Rectal smooth muscle tissue (tissue), 1 donor: ENCODE results near the gene FHOD3.

Experiments used
- H3K27ac ChIP-seq: one replicate; pipeline ENCODE4 v1.7.0; 2013; ENCODE audit warnings: low read depth, low read length, inconsistent platforms
- H3K27me3 ChIP-seq: one replicate; pipeline ENCODE4 v1.7.0; 2013; ENCODE audit warnings: low read length; ENCODE audit not compliant: control insufficient read depth, insufficient read depth
- H3K36me3 ChIP-seq: one replicate; pipeline ENCODE4 v1.7.0; 2013; ENCODE audit warnings: low read length; ENCODE audit not compliant: control insufficient read depth, insufficient read depth
- H3K4me1 ChIP-seq: one replicate; pipeline ENCODE4 v1.7.0; 2013; ENCODE audit warnings: low read length; ENCODE audit not compliant: control insufficient read depth, insufficient read depth
- H3K4me3 ChIP-seq: one replicate; pipeline ENCODE4 v1.7.0; 2013; ENCODE audit warnings: low read length
- H3K9ac ChIP-seq: one replicate; pipeline ENCODE4 v1.7.0; 2013; ENCODE audit warnings: low read length

Gene FHOD3

DNA sequence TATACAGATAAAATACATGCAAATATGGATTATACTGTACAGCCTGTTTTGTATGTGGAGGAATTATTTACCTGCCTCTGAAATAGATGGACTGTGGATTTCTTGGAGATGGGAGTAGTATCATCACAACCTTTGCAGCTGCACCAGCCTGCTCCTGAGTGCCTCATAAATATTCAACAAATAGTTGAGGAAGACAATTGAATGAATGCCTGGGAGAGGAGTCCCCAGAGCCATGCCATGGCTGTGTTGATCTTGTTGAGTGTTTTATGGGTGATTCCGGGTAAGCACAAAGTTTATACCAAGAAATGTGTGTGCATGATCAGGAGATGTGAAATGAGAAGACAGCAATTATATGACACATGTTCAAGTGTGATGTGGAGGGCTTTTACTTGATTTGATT is 225.0 kb downstream of the FHOD3 start:
- H3K36me3 ChIP-seq: no peaks in the 10 kb centered on the region
- no peaks in the 10 kb centered on the region for H3K4me1 ChIP-seq
- no peaks in the 10 kb centered on the region for H3K27me3 ChIP-seq
- H3K9ac ChIP-seq: no peak overlapping the region
- no peak overlapping the region for H3K4me3 ChIP-seq
- H3K27ac ChIP-seq: no peak overlapping the region

DNA sequence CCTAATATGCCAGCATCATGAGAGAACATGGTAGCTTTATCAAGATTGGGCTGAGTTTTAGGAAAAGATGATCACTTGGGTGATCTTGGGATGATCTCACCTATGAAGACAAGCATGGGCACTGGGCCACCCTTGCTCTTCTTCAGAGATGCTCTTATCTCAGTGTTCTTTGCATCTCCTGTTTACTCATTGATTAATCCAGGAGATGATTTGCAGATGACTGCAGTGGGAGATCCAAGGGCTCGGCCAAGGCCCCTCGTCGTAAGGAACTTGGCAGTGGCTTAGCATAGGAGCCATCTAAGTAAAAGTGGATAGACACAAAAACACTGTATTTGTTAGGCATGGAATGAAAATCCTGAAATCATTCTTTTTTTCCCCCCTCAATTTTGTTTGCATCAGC is 228.4 kb downstream of the FHOD3 start:
- H3K4me3 ChIP-seq: no peak overlapping the region
- no peaks in the 10 kb centered on the region for H3K27me3 ChIP-seq
- no peaks in the 10 kb centered on the region for H3K4me1 ChIP-seq
- H3K27ac ChIP-seq: no peak overlapping the region
- H3K36me3 ChIP-seq: no peaks in the 10 kb centered on the region
- no peak overlapping the region for H3K9ac ChIP-seq

DNA sequence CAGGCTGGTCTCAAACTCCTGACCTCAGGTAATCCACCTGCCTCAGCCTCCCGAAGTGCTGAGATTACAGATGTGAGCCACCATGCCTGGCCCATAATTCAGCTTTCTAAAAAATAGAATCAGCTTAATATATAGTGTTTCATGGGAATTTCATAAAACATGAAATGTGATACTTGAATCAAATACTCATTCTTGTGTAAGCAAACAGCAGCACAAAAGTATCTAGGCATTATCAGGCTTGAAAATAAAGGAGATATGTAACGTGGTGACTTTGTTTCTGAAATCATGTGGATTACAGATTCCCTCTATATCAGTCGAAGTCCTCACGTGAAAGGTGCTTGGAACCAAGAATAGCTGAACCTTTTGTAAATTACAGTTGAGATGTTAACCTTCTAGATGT is 229.1 kb downstream of the FHOD3 start:
- Histone ChIP-seq H3K36me3 (no peaks in the 10 kb centered on the region), H3K9ac (no peak overlapping the region), H3K27me3 (no peaks in the 10 kb centered on the region), H3K27ac (no peak overlapping the region), H3K4me3 (no peak overlapping the region), H3K4me1 (no peaks in the 10 kb centered on the region)

DNA sequence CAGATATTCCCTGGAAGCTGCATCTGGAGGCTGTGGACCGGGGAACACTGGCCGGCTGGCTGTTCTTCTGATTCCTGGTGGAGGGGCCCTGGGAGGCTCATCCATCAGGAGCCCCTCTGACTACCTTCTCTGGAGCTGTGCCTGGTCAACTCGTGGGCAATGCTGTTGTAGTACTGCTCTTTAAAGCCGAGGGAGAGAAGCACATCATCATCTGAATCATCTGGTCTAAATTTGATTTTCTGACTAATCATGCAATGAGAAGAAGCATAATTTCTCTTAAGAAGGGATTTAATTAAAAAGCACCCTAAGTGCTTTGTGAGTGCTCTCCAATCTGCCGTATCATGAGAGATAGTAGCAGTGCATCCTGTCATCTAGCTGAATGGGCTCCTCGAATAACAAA is 229.5 kb downstream of the FHOD3 start:
- Histone ChIP-seq H3K9ac (no peak overlapping the region), H3K27me3 (no peaks in the 10 kb centered on the region), H3K4me1 (no peaks in the 10 kb centered on the region), H3K36me3 (no peaks in the 10 kb centered on the region), H3K4me3 (no peak overlapping the region), H3K27ac (no peak overlapping the region)

DNA sequence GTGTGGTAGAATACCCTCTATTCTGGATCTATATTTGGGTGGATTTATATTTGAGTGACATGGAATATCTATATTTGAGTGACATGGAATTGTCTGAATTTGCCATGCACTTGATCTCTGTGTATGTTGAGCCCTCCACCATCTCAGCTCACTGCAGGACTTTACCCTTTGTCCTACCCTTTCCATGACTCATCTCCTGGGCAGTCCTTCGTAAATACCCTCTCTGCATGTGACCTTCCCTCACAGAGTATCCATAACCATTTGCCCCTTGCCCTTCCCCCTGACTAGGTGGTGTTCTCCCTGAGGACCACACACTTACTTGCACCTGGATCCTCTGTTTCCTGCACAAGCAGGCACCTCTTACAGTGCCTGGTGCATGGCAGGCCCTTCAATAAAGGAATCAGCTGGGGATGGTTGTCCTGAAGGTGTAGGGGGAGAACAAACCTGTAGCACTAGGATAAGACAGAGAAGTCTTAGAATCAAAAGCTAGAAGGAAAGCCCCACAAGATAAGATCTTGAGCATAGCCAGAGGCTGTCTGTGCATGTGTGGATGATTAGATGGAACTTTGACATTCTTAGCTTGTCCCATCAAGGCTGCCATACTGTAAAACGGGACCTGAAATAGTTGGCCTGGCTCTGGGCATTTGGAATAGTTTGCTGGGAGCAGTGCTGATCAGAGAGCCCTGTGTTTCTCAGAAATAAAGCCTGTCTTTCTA is 230.4 kb downstream of the FHOD3 start:
- H3K4me3 ChIP-seq: no peak overlapping the region
- no peak overlapping the region for H3K27ac ChIP-seq
- H3K4me1 ChIP-seq: no peaks in the 10 kb centered on the region
- H3K27me3 ChIP-seq: no peaks in the 10 kb centered on the region
- H3K9ac ChIP-seq: no peak overlapping the region
- H3K36me3 ChIP-seq: no peaks in the 10 kb centered on the region

DNA sequence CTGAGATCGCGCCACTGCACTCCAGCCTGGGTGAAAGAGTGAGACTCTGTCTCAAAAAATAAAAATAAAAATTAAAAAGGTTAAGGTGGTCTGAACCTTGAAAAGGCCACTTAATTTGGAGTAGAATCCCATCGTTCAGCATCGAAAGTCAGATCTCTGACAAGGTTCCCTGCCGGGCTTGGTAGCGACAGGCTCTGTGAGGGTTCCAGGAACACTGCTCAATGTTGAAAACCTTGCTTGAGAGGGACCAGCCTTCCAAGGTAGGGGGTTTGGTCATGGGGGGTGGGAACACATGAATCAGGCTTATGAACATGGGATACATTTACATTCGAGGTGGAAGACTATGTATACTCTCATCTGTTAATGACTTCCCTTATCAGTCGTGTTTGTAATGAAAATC is 232.2 kb downstream of the FHOD3 start:
- Histone ChIP-seq H3K9ac (no peak overlapping the region), H3K4me3 (no peak overlapping the region), H3K27me3 (no peaks in the 10 kb centered on the region), H3K36me3 (no peaks in the 10 kb centered on the region), H3K27ac (no peak overlapping the region), H3K4me1 (no peaks in the 10 kb centered on the region)

DNA sequence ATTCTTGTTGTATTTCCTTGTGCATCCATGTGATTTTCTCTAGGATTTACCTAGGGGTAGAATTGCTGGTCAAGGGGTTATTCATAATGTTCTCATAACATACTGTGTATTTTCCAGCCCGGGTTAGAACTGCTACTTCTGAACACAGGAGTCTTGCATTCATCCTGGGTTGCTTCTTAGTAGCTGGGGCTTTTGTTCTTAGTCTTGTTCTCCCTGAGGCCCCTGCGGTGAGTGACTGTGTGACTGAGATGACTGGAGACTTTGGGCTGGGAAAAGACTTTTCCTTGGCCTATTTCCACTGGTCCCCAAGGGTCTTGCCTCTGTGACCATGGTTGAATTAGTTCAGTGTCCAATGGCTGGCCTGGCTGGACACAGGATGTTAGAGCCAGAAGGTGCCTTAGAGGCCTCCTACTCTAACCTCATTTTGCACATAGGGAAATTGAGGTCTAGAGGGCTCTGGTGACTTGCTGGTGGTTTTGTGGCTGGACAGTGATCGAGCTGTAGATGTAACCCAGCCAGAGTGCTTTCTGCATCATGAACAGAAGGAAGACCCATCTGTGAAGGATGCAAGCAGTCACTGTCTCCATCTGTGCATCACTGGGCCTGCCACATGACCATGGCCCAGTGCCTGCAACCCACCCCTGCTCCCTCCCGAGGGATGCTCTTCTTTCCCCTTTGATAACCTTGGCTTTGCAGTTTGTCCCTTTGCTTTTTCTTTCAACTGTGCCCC is 233.3 kb downstream of the FHOD3 start:
- H3K36me3 ChIP-seq: no peaks in the 10 kb centered on the region
- H3K4me1 ChIP-seq: no peaks in the 10 kb centered on the region
- H3K9ac ChIP-seq: no peak overlapping the region
- no peak overlapping the region for H3K27ac ChIP-seq
- no peaks in the 10 kb centered on the region for H3K27me3 ChIP-seq
- H3K4me3 ChIP-seq: no peak overlapping the region

DNA sequence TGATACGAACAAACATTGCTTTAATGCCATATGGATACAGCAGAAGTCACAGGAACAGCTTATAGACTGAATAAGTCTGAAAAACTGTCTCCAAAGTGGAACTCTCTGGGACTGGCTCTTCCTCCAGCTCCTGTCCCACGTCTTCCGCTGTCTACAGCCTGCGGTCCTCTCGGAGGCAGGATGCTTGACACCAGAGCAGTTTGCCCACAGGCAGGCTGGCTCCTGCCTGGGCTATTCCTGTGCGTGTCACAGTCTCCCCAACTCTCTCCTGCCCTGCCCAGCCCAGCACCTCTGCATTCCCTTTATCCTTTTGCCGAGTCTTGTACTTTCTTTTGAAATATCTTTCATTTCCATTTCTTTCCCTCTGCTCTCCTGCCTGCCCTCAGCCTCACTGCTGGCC is 234.1 kb downstream of the FHOD3 start:
- Histone ChIP-seq H3K4me1 (no peaks in the 10 kb centered on the region), H3K9ac (no peak overlapping the region), H3K27me3 (no peaks in the 10 kb centered on the region), H3K36me3 (no peaks in the 10 kb centered on the region), H3K27ac (no peak overlapping the region), H3K4me3 (no peak overlapping the region)

DNA sequence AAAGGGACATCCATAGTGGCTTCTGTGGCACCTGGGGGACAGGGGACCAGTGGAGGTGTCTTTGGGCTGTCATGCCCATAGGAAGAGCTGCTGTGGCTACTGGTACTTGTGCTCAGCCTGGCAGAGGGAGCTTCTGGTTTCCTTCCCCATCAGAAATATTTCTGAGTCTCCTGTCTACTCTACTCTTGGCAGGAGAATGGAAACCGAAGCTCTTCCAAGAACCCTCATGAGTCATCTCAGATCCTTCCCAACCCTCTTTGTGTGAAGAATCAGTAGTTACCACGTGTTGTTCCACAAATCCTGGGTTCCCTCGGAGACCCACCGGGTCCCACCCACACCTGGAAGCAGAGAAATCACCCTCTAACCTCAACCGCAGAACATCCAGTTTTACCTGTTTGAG is 234.9 kb downstream of the FHOD3 start:
- Histone ChIP-seq H3K9ac (no peak overlapping the region), H3K27ac (no peak overlapping the region), H3K4me3 (no peak overlapping the region)

DNA sequence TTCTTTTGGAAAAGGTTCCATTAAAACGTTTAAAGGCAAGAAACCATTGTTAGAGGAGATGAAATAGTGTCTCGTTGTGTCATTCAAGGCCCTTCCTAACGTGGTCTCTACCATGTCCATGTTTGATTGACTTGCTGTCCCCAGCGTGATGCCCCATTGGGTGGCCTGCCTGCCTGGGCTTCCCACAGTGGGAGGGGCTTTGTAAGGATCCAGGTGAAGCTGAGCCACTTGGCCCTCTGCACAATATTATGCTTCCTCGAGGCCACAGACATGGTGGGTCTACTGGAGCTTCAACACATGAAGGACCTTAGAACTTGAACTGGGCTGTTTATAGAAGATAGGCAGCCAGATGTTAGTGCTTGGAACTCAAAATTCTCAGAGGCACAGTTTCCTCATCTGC is 235.3 kb downstream of the FHOD3 start:
- Histone ChIP-seq H3K4me1 (no peaks in the 10 kb centered on the region), H3K27ac (no peak overlapping the region), H3K36me3 (no peaks in the 10 kb centered on the region), H3K9ac (no peak overlapping the region), H3K4me3 (no peak overlapping the region), H3K27me3 (no peaks in the 10 kb centered on the region)

More for the DNA sequence above, 234.9 kb downstream of the FHOD3 start:
- Histone ChIP-seq H3K27me3 (no peaks in the 10 kb centered on the region), H3K4me1 (no peaks in the 10 kb centered on the region), H3K36me3 (no peaks in the 10 kb centered on the region)

DNA sequence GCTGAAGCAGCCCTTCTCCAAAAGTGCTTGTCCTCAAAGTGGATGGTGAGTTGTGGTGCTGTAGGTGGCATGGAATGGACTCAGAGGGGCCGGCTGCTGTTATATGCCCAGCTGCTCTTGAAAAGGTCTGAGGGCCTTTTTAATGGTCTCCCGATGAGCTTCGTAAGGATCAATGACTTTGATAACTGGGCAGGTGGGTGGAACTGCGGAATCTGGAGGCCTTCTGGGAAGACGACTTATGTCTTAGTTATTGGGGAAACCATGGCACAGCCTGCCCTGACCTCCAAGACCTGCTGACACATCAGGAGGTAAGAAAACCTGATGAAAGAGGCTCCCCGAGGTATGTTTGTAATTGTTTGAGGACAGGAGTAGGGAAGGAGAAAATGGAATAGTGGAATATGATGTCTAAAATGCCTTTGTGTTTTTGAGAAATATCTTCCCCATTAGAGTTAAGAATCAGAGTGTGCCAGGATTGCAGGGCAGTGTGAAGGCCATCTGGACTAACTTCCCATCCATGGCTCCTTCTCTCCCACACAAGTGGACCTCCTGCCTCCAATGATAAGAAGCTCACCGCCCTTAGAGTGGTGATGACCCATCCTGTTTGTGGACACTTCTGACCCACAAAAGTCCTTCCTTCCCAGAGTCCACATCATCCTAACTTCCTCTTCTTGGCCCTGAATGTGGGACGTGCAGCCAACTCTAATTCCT is 236.1 kb downstream of the FHOD3 start:
- no peaks in the 10 kb centered on the region for H3K27me3 ChIP-seq
- no peaks in the 10 kb centered on the region for H3K36me3 ChIP-seq
- H3K27ac ChIP-seq: no peak overlapping the region
- H3K9ac ChIP-seq: no peak overlapping the region
- no peak overlapping the region for H3K4me3 ChIP-seq
- no peaks in the 10 kb centered on the region for H3K4me1 ChIP-seq

DNA sequence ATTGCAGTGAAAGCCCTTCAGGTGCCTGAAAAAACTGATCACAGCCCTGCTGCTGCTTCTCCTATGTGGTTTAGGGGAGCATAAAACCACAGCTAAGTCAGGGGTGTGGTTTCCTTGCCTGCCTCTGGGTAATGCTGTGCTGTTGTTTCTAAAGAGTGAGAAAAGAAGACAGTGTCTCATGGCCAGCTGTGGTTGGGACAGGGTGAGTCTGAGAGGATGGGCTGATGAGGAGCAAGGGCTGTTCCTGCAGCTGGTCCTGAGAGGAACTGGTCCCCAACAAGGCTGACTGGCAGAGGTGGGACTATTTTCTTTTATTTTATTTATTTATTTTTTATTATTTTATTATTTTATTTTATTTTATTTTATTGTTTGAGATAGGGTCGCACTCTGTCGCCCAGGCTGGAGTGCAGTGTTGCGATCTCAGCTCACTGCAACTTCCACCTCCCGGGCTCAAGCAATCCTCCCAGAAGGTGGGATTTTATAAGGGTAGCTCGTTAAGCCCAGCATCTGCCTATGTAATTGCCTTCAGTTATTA is 236.7 kb downstream of the FHOD3 start:
- H3K4me1 ChIP-seq: no peaks in the 10 kb centered on the region
- H3K27me3 ChIP-seq: no peaks in the 10 kb centered on the region
- no peak overlapping the region for H3K9ac ChIP-seq
- H3K27ac ChIP-seq: no peak overlapping the region
- H3K36me3 ChIP-seq: no peaks in the 10 kb centered on the region
- H3K4me3 ChIP-seq: no peak overlapping the region
